RWPE1 (cell line): ENCODE data around the gene CDRT15L2.
"Not testable (repeated sequence)": the region's sequence is repeated elsewhere in the genome, so short reads cannot be mapped to it uniquely, and the experiment has no call there.

Experiments
- CTCF ChIA-PET: fragments of 350-600 bp; sonication (Branson Sonifier 250); formaldehyde crosslinking; extraction: SDS; loops from one replicate; lab custom pipeline; 2021; lab: Yijun Ruan, JAX
- POLR2A ChIA-PET: fragments of 400-600 bp; formaldehyde crosslinking; extraction: SDS; loops from one replicate; lab custom pipeline; 2020; ENCODE audit warnings: antibody characterized with exemption; ENCODE audit not compliant: low non-redundant PET; lab: Yijun Ruan, JAX
- DNase-seq: peaks from one replicate; pipeline ENCODE4 v3.0.0; 2012; ENCODE audit warnings: low spot score
- H3K27ac ChIP-seq: fragments of 450-650 bp; 2 replicates; pipeline ENCODE4 v1.5.1; 2017
- TF ChIP-seq, protein P1 (sequence below): fragments of 450-650 bp; conservative IDR thresholded peaks from 2 replicates; pipeline ENCODE4 v1.5.1; 2017; ENCODE audit warnings: low read depth, mild to moderate bottlenecking

Gene CDRT15L2

DNA sequence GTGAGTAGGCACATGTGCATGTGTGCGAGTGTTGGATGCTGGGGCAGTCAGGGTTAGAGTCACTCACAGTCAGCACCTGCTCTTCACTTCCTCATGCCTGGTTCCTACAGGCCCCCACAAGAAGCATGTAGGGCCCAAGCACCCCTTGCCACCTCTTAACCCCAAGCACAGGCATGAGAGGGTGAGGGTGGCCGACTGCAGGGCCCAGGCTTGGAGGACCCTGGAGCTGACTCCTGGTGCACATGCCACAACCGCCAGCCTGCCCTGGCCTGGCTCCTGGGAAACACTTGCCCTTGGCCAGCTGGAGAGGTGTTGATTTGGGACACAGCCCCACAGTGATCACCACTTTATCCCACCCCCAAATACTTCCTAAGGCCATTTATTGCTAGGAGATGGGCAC is 16.9 kb upstream of the CDRT15L2 start:
- DNase-seq: no peak
- no peak overlapping the region for H3K27ac ChIP-seq
- TF ChIP-seq, protein P1, sequence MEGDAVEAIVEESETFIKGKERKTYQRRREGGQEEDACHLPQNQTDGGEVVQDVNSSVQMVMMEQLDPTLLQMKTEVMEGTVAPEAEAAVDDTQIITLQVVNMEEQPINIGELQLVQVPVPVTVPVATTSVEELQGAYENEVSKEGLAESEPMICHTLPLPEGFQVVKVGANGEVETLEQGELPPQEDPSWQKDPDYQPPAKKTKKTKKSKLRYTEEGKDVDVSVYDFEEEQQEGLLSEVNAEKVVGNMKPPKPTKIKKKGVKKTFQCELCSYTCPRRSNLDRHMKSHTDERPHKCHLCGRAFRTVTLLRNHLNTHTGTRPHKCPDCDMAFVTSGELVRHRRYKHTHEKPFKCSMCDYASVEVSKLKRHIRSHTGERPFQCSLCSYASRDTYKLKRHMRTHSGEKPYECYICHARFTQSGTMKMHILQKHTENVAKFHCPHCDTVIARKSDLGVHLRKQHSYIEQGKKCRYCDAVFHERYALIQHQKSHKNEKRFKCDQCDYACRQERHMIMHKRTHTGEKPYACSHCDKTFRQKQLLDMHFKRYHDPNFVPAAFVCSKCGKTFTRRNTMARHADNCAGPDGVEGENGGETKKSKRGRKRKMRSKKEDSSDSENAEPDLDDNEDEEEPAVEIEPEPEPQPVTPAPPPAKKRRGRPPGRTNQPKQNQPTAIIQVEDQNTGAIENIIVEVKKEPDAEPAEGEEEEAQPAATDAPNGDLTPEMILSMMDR: no peak
- POLR2A ChIA-PET: interaction anchor here (0.6 kb wide), 1 partner anchor 57 kb away, joined by 5 read pairs; no protein-coding TSS in a partner anchor
- CTCF ChIA-PET: no interaction called here

DNA sequence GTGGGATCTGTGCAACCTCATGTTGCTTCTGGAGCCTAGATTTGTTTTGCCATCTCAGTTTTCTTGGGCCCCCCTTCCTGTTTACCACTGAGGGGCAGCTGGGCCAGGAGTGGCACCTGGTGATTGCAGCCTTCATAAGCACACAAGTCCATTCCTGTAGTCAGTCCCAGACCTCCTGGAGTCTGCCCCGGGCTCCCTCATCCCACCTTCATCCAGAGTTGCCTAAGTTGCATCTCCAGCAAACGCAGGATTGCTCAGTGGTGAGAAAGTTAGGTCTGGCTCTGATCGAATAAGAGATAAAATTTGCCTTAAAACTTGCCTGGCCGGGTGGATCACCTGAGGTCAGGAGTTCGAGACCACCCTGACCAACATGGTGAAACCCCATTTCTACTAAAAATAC is 14.3 kb upstream of the CDRT15L2 start:
- DNase-seq, H3K27ac ChIP-seq, POLR2A ChIA-PET, CTCF ChIA-PET: not testable (repeated sequence)

DNA sequence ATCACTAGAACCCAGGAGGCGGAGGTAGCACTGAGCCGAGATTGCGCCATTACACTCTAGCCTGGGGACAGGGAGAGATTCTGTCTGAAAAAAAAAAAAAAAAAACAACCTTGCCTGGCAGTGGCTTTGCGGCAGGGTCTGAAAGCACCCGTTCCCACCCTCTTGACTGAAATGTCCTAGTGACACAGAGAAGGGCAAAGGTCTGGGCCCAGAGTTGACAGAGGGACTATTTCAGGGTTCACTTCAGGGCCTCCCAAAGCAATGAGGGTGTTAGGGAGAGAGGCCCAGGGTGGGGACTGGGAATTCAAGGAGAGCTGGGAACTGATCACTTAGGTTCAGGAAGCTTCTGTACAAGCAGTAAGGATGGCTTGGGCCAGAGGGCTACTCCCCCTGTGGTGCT is 13.8 kb upstream of the CDRT15L2 start:
- ChIA-PET CTCF (no interaction called here), POLR2A (no interaction called here)
- no peak for DNase-seq
- no peak overlapping the region for H3K27ac ChIP-seq
- TF ChIP-seq, protein P1: no peak

DNA sequence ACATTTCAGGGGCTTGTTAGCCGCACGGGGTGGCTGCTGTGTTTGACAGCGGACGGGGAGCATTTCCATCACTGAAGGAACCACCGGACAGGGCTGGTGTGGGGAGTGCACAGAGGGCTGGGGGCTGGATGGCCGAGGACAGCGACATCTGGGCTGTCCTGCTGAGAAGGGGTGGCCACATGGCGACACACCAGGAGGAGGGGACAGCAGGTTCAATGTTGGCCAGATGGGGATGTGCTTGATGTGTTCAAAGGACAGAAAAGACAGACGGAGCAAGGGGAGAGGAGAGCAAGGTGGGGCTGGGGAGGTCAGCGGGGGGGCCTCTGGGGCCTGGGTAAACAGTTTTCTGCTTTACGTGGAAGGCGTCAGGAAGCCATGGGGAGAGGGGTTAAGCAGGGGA is 12.8 kb upstream of the CDRT15L2 start:
- DNase-seq, CTCF ChIA-PET, POLR2A ChIA-PET: not testable (repeated sequence)

DNA sequence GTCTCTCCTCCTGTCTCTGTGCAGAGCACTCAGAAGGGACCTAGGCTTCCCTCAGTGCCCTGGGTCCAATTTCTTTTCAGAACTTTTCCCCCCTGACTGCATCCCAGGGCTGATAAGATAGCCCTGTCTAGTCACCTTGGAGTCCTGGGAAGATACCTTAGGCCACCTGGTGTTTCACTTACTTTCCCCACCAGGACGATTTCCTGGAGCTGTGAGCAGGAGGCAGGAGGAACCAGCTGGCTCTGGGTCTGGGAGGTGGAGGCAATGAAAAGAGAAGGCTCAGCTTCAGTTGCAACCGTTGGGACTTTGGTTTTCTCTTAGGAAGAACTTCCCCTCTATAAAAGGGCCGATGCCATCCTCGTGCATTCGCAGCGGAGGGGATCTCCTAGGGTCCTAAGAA is 12.1 kb upstream of the CDRT15L2 start:
- CTCF ChIA-PET, H3K27ac ChIP-seq, DNase-seq, POLR2A ChIA-PET: not testable (repeated sequence)

More for the DNA sequence above, 12.8 kb upstream of the CDRT15L2 start:
- not testable (repeated sequence) for H3K27ac ChIP-seq

DNA sequence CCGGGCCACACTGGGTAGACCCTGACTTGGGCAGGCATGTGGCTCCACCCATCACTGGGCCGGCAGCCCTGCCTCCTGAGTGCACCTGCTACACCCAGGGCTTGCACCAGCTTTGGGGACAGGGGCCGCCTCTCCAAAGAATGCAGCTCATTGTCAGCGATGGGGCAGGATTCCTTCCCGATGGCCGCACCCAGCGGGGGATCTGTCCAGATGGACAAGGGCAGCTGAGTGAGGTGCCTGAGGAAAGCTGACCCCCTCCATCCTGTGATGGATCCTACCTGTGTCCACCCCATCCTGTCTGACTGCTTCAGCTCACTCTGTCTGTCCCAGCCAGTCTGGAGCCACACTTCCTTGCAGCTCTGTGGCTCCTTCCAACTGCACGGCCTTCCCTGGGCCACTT is 10.9 kb upstream of the CDRT15L2 start:
- CTCF ChIA-PET, DNase-seq, H3K27ac ChIP-seq, POLR2A ChIA-PET: not testable (repeated sequence)

DNA sequence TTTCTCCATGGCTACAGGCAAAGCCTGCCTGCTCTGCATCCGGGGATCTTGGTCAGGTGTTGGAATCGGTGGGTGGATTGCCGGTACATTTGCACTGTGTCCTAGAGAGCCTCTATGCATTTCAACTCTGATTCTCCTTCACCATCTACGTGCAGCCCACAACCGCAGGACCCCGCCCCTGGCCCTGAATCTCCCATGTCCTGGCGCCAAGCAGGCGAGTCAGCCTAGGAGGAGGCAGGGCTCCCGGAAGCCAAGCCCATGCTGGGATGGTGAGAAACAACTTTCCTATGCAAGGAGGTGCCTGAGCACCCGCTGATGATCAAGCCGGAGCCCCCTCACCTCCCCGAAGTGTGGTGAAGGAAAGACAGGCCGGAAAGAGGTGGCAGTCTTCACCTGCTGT is 7.9 kb upstream of the CDRT15L2 start:
- CTCF ChIA-PET, DNase-seq, H3K27ac ChIP-seq, POLR2A ChIA-PET: not testable (repeated sequence)

DNA sequence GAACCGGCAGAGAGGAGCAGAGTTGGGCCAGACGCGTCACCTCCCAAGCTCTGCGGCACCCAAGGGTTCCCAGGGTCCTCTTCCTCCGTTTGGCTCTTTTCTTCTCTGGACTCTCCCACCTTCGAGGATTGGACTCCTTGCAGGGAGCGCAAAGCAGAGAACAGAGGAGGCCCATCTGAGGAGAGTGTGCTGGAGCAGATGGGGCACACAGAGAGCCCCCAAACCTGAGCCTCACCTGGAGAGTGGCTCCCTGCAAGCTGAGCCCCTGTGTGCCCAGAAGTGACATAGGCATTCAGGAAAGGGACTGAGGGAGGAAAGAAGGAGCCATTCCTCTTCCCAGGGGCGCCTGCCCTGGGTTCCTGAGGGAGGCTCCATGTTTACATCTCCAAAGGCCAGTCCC is 6.3 kb upstream of the CDRT15L2 start:
- POLR2A ChIA-PET, CTCF ChIA-PET, H3K27ac ChIP-seq, DNase-seq: not testable (repeated sequence)

DNA sequence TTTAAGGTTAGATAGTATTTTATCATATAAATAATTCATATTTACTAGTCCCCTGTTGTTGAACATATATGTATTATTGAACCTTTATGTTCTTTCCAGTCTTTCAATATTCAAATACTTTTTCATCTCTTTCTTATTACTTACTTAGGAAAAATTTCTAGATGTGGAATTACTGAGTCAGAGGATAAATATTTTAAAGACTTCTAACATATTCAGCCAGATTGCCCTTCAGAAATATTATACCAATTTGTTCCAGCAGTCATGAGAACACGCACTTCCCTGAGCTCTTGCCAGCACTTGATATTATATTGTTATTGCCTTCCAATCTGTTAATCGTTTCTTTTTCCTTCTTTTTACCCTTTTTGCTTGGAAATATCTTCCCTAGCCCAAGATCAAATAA is 4.5 kb upstream of the CDRT15L2 start:
- DNase-seq, POLR2A ChIA-PET, H3K27ac ChIP-seq, CTCF ChIA-PET: not testable (repeated sequence)

DNA sequence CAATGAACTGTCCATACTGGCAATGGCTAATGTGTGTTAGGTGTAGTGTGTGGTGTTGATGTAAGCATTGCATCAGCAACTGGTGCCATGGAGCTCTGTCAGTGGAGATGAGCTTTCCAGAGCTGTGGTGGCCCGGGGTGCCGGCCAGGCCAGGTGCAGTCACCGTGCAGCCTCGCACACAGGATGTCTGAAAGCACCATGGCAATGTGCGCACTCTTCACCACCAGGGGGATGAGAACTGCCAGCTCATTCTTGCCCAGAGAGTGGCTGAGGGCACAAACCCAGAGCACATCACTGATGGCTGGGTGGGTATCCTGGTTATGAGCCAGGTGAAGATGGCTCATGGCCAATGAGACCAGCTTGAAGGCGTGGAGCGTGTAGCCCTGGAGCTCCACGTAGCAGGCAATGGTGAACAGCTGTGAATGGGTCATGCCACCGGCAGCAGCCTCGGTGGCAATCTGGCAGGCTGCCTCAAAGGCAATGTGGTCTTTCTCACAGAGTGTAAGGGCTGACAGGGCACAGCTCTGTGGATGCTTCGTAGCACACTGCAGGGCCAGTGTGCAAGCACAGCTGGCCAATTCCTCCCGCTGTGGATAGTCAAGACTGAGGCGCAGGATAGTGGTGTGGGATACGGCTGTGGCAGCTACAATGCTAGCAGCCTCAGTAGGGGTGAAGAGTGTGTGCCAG is 4.5 kb downstream of the CDRT15L2 start:
- POLR2A ChIA-PET, H3K27ac ChIP-seq, CTCF ChIA-PET, DNase-seq: not testable (repeated sequence)

DNA sequence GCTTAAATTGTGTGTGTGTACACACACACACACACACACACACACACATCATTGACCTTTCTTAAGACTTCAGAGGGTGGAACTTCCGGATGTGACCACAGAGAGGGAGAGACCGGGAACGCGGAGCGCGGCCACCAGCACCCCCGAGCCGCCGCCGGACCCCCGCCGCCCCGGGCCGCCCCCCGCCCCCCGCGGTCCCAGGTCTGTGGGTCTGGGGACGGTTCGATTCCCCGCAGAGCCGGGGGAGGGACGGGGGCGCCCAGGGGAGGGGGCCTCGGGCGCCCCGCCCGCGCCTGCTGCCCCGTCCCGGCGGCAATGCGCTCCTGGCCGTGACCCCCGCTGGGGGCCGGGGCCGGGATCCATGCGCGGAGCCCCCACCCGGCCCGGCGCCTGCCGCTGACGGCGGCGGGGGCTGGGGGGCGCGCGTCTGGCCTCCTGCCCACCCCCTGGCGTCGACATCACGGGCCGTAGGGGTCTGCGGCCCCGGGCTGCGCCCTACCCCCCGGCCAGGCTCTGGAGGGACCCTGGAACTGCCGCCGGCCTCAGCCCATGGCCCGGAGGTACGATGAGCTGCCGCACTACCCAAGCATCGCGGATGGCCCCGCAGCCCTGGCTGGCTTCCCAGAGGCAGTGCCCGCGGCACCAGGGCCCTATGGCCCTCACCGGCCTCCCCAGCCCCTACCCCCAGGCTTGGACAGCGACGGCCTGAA is 9.4 kb downstream of the CDRT15L2 start:
- H3K27ac ChIP-seq, POLR2A ChIA-PET, DNase-seq, CTCF ChIA-PET: not testable (repeated sequence)

DNA sequence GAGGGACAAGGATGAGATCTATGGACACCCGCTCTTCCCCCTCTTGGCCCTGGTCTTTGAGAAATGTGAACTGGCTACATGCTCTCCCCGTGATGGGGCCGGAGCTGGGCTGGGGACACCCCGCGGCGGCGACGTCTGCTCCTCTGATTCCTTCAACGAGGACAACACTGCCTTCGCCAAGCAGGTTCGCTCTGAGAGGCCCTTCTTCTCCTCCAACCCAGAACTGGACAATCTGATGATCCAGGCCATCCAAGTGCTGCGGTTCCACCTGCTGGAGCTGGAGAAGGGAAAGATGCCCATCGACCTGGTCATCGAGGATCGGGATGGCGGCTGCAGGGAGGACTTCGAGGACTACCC is 9.9 kb downstream of the CDRT15L2 start:
- DNase-seq: not testable (repeated sequence)

DNA sequence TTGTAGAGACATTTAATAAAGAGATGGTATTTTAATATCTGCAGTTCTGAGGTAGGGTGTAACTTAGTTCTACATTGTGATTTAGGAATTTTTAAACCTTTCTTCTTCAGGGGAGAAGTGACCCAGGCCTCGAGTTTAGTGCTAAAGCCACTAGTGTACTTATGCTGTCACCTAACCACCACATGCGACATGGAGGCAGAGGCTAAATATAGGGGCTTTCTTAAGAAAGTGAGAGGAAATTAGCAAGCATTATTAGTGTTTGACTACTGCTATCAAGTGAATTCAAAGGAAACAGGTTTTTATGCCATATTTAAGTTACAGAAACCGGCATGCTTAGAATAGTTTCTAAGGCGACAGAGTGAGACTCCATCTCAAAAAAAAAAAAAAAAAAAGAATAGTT is 11.5 kb downstream of the CDRT15L2 start:
- DNase-seq, POLR2A ChIA-PET, H3K27ac ChIP-seq, CTCF ChIA-PET: not testable (repeated sequence)

More for the DNA sequence above, 9.9 kb downstream of the CDRT15L2 start:
- H3K27ac ChIP-seq, POLR2A ChIA-PET, CTCF ChIA-PET: not testable (repeated sequence)

DNA sequence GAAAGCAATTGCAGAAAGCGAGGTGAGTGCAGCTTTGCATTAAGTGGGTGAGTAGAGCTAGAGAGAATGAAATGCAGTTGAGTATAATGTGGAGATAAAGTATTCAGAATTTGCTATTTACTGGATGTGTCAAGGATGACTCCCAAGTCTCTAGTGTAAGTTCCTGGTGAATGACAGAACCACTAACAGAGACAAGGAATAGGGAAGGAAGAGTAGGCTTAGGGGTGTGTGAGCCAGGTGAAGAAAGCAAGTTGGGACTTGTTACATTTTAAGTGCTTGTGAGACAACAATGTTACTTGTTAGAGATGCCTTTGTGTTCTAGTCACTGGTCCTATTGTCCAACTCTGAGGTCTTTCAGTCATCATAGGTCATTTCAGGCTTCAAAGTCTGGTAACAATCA is 26.0 kb downstream of the CDRT15L2 start:
- DNase-seq, H3K27ac ChIP-seq, POLR2A ChIA-PET, CTCF ChIA-PET: not testable (repeated sequence)

DNA sequence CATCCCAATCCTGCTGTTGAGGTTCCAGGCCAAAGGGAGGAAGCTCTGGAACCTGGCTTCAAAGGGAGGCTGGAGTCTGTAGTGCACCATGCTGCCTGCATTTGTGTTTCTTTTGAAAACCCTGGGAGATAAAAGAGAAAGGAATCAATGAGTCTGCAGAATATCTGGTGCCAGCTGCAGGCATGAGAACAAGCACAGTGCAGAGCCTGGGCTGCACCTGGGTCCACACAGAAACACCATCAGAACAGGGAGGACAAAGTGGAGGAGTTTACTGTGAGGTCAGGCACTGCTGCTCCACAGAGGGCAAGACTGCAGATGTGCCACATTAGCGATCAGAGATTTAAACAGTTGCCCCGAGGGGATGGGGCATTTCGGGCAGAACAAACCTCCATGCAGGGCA is 30.0 kb downstream of the CDRT15L2 start:
- H3K27ac ChIP-seq, DNase-seq, POLR2A ChIA-PET, CTCF ChIA-PET: not testable (repeated sequence)
